Mucosa of stomach (tissue), 1 donor: ENCODE results near the gene SCARF1.
A peak's percentile ranks its signal among the peaks of the same experiment; 100 is the strongest.

ENCODE experiments used
- H3K27me3 ChIP-seq: one replicate; pipeline ENCODE4 v1.7.0; 2013; ENCODE audit warnings: mild to moderate bottlenecking, low read length; ENCODE audit not compliant: control insufficient read depth, insufficient read depth
- H3K36me3 ChIP-seq: one replicate; pipeline ENCODE4 v1.7.0; 2013; ENCODE audit warnings: low read length; ENCODE audit not compliant: control insufficient read depth, insufficient read depth
- H3K4me1 ChIP-seq: one replicate; pipeline ENCODE4 v1.7.0; 2013; ENCODE audit warnings: mild to moderate bottlenecking, low read length; ENCODE audit not compliant: control insufficient read depth, insufficient read depth
- H3K4me3 ChIP-seq: one replicate; pipeline ENCODE4 v1.7.0; 2013; ENCODE audit warnings: low read length
- H3K9ac ChIP-seq: one replicate; pipeline ENCODE4 v1.7.0; 2013; ENCODE audit warnings: mild to moderate bottlenecking, low read length, moderate library complexity
- H3K9me3 ChIP-seq: one replicate; pipeline ENCODE4 v1.7.0; 2013; ENCODE audit warnings: mild to moderate bottlenecking, low read length, moderate library complexity; ENCODE audit not compliant: control insufficient read depth
- donor health status: Pancreatic carcinoma.

SCARF1 gene

DNA sequence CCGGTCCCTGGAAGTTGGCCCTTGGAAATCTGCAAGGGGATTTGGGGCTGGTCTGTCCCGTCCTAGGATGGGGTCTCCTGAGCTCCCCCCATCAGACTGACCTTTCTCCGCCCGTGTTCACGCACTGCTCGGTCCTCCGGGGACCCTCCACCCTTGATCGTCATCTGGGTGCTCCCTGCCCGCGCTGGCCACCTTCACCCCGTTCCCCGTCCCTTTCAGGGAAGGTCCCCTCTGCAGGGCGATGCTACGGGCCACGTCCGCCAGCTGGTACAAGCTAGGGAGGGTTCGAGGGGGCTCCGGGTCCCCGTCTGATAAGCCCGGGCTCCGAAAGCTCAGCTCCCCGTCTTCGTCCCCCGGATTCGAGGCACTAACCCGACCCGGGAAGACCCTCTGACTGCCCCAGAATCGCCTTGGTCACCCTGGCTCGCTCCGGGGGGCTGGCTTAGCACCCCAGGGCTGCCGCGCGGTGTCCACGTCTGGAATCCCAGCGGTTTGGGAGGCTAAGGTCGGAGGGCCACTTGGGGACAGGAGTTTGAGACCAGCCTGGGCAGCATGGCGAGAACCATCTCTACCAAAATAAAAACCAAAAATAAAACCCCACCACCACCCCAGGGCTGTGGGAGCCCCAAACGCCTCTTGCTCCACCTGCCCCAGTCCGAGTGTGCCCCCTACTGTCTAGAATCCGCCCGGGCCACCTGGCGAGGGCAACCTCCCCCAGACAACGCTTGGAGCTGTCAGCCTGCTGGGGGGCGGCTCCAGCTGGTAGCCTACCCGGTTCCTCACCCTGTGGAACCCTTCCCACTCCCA lies 15.8 kb downstream of the SCARF1 start:
- Histone ChIP-seq H3K9me3 (no peaks in the 10 kb centered on the region), H3K4me1 (peaks cover 28% of the 10 kb centered on the region), H3K36me3 (no peaks in the 10 kb centered on the region), H3K4me3 (peak overlapping the region; percentile 60), H3K9ac (peak overlapping the region; percentile 80), H3K27me3 (no peaks in the 10 kb centered on the region)

DNA sequence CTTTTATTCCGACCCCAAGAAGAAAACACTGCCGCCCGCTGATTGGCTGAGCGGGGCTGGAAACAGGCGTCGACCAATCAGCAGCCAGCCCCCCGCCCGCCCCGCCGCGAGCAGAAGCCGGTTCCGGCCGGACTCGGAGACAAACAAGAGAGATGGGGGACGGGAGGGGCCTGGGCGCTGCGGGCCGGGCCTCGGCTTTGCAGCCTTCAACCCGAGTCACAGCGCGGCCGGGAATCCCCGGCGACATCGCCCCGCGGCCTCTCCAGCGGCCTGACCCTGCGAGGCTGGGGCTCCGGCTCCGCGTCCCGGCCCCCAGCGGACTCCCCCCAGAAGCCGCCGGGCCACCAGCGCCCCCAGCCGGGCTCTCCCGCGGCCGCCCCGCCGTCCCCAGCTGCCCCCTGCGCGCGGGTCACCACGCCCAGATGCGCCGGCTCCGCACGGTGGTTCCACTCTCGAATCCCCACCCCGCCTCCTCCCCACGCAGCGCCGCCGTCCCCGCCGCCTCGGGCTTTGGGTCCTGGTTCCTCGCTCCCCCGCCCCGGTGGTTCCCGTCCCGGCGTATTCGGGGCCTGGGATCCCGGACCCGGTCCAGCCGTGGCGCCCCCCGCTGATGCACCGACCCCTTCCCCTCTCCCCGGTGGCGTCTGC lies 16.6 kb downstream of the SCARF1 start:
- Histone ChIP-seq H3K4me1 (peaks cover 28% of the 10 kb centered on the region), H3K36me3 (no peaks in the 10 kb centered on the region), H3K27me3 (no peaks in the 10 kb centered on the region), H3K9me3 (no peaks in the 10 kb centered on the region), H3K4me3 (peak overlapping the region; percentile 67), H3K9ac (peak overlapping the region; percentile 80)

DNA sequence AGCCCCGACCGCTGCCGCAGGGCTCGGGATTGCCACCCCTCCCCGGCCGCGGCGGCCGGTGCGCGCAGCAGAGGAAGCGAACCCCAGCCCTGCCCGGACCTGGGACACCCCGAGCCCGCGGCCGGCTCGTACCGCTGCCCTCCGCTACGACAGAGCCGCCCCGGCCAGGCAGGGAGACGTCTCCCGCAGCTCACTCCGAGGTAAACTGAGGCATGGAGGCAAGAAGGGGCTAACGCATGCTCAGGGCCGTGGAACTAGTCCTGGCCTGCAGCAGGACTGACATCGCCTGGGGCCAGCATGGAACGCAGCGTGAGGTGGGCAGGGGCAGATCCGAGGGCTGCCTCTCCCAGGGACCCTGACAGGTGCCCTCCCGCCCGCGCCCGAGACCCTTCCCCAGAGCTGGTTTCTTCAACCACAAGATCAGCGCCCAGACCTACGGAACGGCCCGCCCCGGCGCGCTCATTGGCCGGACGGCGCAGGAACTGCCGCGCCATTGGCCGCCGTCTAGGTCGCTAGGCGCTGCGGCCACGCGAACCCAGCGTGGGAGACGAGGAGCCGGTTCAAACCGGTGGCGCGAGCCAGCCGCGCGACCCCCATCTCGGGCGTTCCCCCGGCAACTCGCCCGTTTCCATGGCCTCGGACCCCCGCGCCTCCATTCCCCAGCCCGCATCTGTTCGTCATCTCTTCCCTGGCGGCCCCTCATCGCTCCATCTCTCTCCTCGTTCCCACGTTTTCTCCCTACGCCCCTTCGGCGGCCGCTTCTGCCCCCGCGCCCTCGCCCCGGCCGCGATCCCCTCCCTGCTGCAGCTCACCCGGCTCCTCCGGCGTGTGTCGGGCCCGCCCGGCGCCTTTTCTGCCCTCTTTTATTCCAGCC lies 17.3 kb downstream of the SCARF1 start, which contains the start of gene SLC43A2:
TSS of gene SLC43A2 (minus strand) at position 853 of the 874 bp plus-strand sequence. CDS start 960 bp downstream, outside the sequence.
- Histone ChIP-seq H3K27me3 (no peaks in the 10 kb centered on the region), H3K9me3 (no peaks in the 10 kb centered on the region), H3K4me3 (peak within 1 kb of the TSS; percentile 67), H3K4me1 (peaks cover 28% of the 10 kb centered on the region), H3K9ac (peak within 1 kb of the TSS; percentile 80), H3K36me3 (no peaks in the 10 kb centered on the region)

DNA sequence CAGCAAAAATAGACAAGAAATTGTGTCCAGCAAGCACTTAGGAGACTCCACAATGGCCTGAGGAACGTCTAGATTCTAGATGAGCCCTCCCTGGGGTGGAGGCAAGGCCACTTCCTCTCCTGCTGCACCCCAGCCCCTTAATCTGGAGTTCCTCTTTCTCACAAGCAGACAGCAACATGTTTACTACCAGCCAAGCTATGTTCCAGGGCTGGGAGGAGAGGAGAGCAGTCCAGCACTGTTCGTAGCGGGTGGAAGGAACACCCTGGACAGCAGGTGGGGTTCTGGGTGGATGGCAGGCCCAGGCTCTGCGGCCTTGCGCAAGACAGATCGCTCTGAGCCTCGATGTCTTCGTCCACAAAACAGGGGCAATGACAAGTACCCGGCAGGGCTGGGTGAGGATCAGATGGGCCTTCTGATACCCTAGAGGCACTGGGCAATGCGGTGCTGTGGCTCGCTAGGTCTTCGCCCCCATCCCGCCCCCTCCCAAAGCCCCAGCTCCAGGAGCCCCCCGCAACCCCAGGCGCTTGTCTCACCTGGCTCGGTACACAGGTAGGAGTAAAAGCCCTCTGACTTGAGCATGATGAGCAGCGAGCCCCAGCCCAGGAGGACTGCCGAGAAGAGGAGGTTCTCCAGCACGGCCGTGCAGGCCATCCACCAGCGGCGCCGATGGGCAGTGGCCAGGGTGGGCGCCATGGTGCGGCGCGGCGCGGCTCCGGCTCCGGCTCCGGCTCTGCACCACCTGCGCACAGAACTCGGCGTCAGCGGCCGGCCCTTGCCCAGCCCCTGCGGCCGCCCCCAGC lies 18.1 kb downstream of the SCARF1 start:
- Histone ChIP-seq H3K4me1 (peaks cover 28% of the 10 kb centered on the region), H3K36me3 (no peaks in the 10 kb centered on the region), H3K27me3 (no peaks in the 10 kb centered on the region), H3K9ac (peak overlapping the region; percentile 80), H3K9me3 (no peaks in the 10 kb centered on the region), H3K4me3 (peak overlapping the region; percentile 67)

DNA sequence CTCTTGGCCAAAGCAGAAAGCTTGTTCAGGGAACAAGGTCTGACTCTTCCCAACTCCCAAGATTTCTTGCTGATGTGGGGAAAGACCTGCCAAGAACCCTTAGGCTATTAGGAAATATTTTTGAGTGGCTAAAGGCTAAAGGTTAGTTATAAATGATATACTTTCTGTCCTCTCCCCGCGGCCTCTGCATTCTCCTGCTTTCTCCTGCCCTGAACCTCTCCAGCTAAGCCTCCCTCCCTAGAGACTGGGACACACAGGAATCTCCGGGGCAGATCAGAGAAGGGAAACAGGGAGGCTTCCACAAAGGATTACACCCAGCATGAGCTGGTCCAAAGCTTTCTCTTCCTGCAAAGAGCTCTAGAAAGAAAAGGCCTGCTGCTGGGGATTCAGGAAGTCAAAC lies 19.2 kb downstream of the SCARF1 start:
- H3K9ac ChIP-seq, result no peak overlapping the region
- H3K4me3 ChIP-seq, result no peak overlapping the region
- H3K9me3 ChIP-seq, result no peaks in the 10 kb centered on the region
- H3K36me3 ChIP-seq, result no peaks in the 10 kb centered on the region
- H3K27me3 ChIP-seq, result no peaks in the 10 kb centered on the region
- peaks cover 28% of the 10 kb centered on the region for H3K4me1 ChIP-seq

DNA sequence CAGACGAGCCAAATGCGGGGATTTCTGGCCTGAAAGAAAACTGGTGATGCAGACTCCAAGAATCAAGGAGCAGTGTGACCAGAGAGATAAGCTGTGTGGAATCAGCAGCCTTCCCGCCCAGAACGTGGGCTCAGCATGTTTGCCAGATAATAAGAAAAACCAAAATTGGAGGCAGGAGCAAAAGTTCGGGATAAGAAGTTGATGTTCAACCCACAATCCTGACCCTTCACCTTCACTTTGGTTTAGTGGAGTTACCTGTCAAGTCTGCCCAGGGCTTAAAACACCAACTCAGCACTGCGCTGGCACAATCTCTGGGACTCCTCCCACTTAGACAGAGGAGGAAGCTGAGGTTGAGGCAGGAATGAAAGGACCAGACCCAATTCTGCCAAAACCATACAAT lies 20.0 kb downstream of the SCARF1 start:
- Histone ChIP-seq H3K9ac (no peak overlapping the region), H3K36me3 (no peaks in the 10 kb centered on the region)

DNA sequence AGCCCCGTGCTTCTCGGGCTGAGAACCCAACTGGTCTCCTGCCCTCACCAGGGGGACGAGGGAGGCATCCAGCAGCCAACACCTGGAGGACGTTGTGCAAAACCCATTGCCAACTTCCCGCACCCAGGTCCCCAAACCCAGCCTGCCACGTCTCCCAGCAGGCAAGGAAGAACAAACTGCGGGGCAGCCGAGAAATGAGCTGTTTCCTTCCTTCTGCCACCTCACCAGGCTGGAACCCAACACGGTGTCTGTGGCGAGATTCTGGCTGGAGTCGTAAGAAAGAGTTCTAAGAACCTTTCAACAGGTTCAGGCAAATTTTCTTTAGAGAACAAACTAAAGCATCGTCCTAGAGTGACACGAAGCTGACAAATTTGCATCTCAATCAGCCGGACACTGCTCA lies 20.5 kb downstream of the SCARF1 start:
- Histone ChIP-seq H3K9ac (no peak overlapping the region), H3K27me3 (no peaks in the 10 kb centered on the region), H3K36me3 (no peaks in the 10 kb centered on the region), H3K9me3 (no peaks in the 10 kb centered on the region), H3K4me1 (peaks cover 28% of the 10 kb centered on the region), H3K4me3 (no peak overlapping the region)

More for the DNA sequence above, 20.0 kb downstream of the SCARF1 start:
- no peaks in the 10 kb centered on the region for H3K27me3 ChIP-seq
- no peak overlapping the region for H3K4me3 ChIP-seq
- no peaks in the 10 kb centered on the region for H3K9me3 ChIP-seq
- peaks cover 28% of the 10 kb centered on the region for H3K4me1 ChIP-seq

DNA sequence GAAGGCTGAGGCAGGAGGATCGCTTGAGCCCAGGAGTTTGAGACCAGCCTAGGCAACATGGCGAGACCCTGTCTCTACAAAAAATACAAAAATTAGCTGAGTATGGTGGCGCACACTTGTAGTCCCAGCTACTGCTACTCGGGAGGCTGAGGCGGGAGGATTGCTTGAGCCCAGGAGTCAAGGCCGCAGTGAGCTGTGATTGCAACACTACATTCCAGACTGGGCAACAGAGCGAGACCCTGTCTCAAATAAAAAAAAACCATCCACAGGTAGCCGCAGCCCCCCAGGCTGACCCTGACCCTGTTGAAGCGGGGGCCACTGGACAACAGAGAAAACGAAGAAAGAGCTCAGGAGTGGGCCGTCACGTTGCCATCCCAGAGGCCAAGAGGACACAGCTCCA lies 20.9 kb downstream of the SCARF1 start:
- Histone ChIP-seq H3K27me3 (no peaks in the 10 kb centered on the region), H3K4me3 (no peak overlapping the region), H3K9ac (no peak overlapping the region), H3K4me1 (peaks cover 24% of the 10 kb centered on the region), H3K9me3 (no peaks in the 10 kb centered on the region), H3K36me3 (no peaks in the 10 kb centered on the region)

DNA sequence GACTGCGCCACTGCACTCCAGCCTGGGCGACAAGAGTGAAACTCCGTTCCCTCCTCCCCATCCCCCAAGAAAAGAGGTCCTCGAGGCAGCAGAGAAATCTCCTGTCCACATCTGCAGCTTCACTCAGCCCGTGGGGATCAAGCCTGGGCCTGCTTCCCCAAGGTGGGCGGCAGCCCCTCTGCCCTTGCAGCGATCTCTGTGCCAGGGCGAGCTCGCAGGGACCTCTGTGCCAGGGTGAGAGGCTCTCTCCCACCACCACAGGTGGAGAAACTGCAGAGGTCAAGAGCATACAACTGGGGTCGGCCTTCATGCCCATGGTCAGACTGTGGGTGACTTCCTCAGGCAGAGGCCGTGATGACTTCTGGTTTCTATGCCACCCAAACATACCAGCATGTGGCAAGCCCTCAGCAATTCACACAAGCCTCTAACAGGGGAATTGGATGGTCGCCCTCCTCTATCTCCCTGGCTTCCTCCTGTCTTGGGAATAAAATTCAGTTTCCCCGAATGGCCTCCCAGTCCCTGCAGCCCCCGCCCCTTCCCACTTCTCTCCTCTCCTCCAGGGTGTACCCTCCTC lies 22.4 kb downstream of the SCARF1 start:
- Histone ChIP-seq H3K4me3 (no peak overlapping the region), H3K27me3 (no peaks in the 10 kb centered on the region), H3K36me3 (no peaks in the 10 kb centered on the region), H3K9me3 (no peaks in the 10 kb centered on the region), H3K9ac (no peak overlapping the region), H3K4me1 (peaks cover 26% of the 10 kb centered on the region)

DNA sequence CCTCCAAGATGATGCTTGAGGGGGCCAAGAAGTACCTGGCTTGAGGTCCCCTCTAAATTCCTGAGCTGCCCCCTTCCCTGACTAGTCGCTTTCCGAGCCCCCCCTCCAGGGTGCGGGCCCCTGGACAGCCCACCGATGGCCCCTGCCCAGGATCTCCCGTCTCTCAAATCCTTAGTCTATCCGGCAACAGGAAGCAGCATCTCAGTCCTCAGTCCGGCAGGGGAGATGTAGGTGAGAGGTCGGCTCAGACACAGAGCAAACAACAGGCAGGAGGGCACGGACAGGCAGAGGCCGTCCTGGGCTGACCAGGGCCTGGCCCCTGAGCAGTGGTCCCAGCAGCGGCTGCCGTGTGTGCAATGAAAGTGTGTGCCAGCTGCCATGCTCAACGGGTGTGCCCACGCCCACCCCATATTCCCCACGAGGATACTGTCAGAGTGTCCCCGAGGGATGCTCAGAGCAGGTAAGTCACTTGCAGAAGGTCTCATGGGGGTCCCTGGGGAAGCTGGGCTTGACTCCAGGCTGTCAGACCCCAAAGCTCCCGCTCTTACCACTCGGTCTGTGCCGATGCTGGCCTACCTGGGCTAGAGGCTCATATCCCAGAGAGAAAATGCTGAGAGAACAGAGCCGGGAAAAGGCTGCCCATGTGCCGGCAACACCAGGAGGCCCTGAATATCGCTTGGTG lies 24.1 kb downstream of the SCARF1 start:
- H3K36me3 ChIP-seq, result no peaks in the 10 kb centered on the region
- H3K9ac ChIP-seq, result no peak overlapping the region
- H3K9me3 ChIP-seq, result no peaks in the 10 kb centered on the region
- no peaks in the 10 kb centered on the region for H3K27me3 ChIP-seq
- H3K4me3 ChIP-seq, result no peak overlapping the region
- H3K4me1 ChIP-seq, result peaks cover 30% of the 10 kb centered on the region

DNA sequence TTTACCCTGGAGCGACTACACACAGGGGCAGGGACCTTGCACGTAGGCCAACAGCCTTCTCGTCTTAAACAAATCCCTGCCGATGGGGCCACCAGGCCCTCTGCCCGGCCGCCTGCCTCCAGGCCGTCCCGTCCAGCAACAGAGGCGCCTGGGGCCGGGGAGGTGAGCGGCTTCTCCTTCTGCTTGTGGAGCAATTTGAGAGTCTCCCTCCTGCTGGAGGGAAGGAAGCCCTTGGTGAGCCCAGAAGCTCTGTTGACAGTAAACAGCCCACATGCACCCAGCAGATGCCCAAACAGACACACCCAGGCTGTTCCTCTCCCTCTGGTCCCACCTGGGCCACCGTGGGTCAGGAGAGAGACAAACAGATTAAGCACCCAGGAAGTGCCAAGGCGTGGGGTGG lies 25.0 kb downstream of the SCARF1 start:
- Histone ChIP-seq H3K9ac (no peak overlapping the region), H3K36me3 (no peaks in the 10 kb centered on the region), H3K4me3 (no peak overlapping the region)

More for the DNA sequence above, 25.0 kb downstream of the SCARF1 start:
- peaks cover 21% of the 10 kb centered on the region for H3K4me1 ChIP-seq
- H3K9me3 ChIP-seq, result no peaks in the 10 kb centered on the region
- H3K27me3 ChIP-seq, result no peaks in the 10 kb centered on the region
